K562 (cell line): ENCODE results near the gene UBE2V1. TPM values are rescaled to one million over a fixed set of nuclear protein-coding genes. Genes with fewer than 3 reads are reported as not detected.

Experiments used
- ATF4 ChIP-seq: fragments of 450-650 bp; formaldehyde crosslinking; IDR thresholded peaks from 2 replicates; pipeline ENCODE4 v1.4.0; 2022; ENCODE audit warnings: mild to moderate bottlenecking, moderate library complexity
- ATF7 ChIP-seq: fragments of 450-650 bp; IDR thresholded peaks from 2 replicates; pipeline ENCODE4 v1.7.1; 2014; ENCODE audit warnings: mild to moderate bottlenecking, moderate library complexity
- EGR1 ChIP-seq: fragments of 450-650 bp; conservative IDR thresholded peaks from 2 replicates; pipeline ENCODE4 v1.6.1; 2017; ENCODE audit warnings: mild to moderate bottlenecking
- ETS1 ChIP-seq: conservative IDR thresholded peaks from 2 replicates; pipeline ENCODE4 v1.6.1; 2011; ENCODE audit warnings: low read depth, mild to moderate bottlenecking, low read length; ENCODE audit not compliant: control insufficient read depth
- HMG20A ChIP-seq: fragments of 450-650 bp; formaldehyde crosslinking; conservative IDR thresholded peaks from 2 replicates; pipeline ENCODE4 v1.4.0; 2020; ENCODE audit warnings: mild to moderate bottlenecking, mixed read lengths
- NR2F6 ChIP-seq: fragments of 450-650 bp; formaldehyde crosslinking; IDR thresholded peaks from 2 replicates; pipeline ENCODE4 v1.4.0; 2020; ENCODE audit warnings: mild to moderate bottlenecking
- TRIM28 ChIP-seq: fragments of 450-650 bp; IDR thresholded peaks from 2 replicates; pipeline ENCODE4 v1.6.1; 2017
- ZNF274 ChIP-seq: IDR thresholded peaks from 2 replicates; pipeline ENCODE4 v1.6.1; 2011; ENCODE audit warnings: low read depth, mild to moderate bottlenecking, low read length, moderate library complexity, borderline replicate concordance
- ZNF444 ChIP-seq: fragments of 250-450 bp; sonication (Bioruptor Pico); IDR thresholded peaks from 2 replicates; pipeline ENCODE4 v1.4.0; 2020; ENCODE audit warnings: mild to moderate bottlenecking, moderate library complexity
- ZNF707 ChIP-seq: fragments of 250-450 bp; sonication (Bioruptor Pico); conservative IDR thresholded peaks from 2 replicates; pipeline ENCODE4 v1.8.0; 2022; ENCODE audit warnings: inconsistent platforms, mild to moderate bottlenecking, moderate library complexity
- ZNF717 ChIP-seq: fragments of 250-450 bp; sonication (Bioruptor Pico); IDR thresholded peaks from 2 replicates; pipeline ENCODE4 v1.5.0; 2021
- polyA plus RNA-seq, 8 experiments: library from polyadenylated mRNA; depleted of rRNA in 4 of 8; stranded (reverse) in 5 of 8; unstranded in 3 of 8; fragments of >200 nt; fragmentation: Nextera tagmentation in 2 of 8; fragmentation: Illumina TruSeq in 1 of 8; extraction: Ambion mirVana in 2 of 8; extraction: Trizol in 1 of 8; gene quantifications; 2 replicates each; pipeline versions ENCODE4 v1.2.1 to v1.2.3, GENCODE V29; 2011 to 2014; ENCODE audit warnings: inconsistent platforms in 1 of 8, missing spikeins in 1 of 8
- total RNA-seq, 7 experiments: library from RNA; depleted of rRNA in 6 of 7; stranded (reverse); fragments of >200 nt in 6 of 7; fragmentation: Illumina TruSeq in 2 of 7; extraction: Trizol in 2 of 7; gene quantifications; 2 replicates each; pipeline versions ENCODE4 v1.2.1 to v1.2.3, GENCODE V29; 2011 to 2021; ENCODE audit warnings: low replicate concordance in 1 of 7
- TF ChIP-seq, protein P1 (sequence below): fragments of 450-650 bp; IDR thresholded peaks from 2 replicates; pipeline ENCODE4 v1.6.1; 2017; ENCODE audit warnings: antibody characterized with exemption
- TF ChIP-seq, protein P2 (sequence below): fragments of 250-450 bp; sonication (Bioruptor Pico); IDR thresholded peaks from 2 replicates; pipeline ENCODE4 v1.9.0; 2021; ENCODE audit warnings: mild to moderate bottlenecking, inconsistent platforms
- TF ChIP-seq, protein P3 (sequence below), 2 experiments: fragments of 150-350 bp in 1 of 2; IDR thresholded peaks; 2 replicates each; pipeline ENCODE4 v1.6.1; 2012 to 2016; ENCODE audit warnings: low read depth in 2 of 2, low read length in 2 of 2, mild to moderate bottlenecking in 1 of 2, moderate library complexity in 1 of 2
- TF ChIP-seq, protein P4 (sequence below): fragments of 250-450 bp; sonication (Bioruptor Pico); IDR thresholded peaks from 2 replicates; pipeline ENCODE4 v1.4.0; 2020; ENCODE audit warnings: mild to moderate bottlenecking

Gene UBE2V1
- total and polyA plus RNA-seq, 9 of the 15 experiments (the other 6 are each of a cell fraction or from before 2014, with no cell fraction given): 93.0 to 357 (median 119) TPM

GRCh38 chr20:50052550-50053361, 60.2 kb downstream of the UBE2V1 start (continued):
- no peak for TF ChIP-seq ATF4 (CRISPR knock-in tag)
- TF ChIP-seq ATF7: peak; percentile 94
- TF ChIP-seq, protein P1, sequence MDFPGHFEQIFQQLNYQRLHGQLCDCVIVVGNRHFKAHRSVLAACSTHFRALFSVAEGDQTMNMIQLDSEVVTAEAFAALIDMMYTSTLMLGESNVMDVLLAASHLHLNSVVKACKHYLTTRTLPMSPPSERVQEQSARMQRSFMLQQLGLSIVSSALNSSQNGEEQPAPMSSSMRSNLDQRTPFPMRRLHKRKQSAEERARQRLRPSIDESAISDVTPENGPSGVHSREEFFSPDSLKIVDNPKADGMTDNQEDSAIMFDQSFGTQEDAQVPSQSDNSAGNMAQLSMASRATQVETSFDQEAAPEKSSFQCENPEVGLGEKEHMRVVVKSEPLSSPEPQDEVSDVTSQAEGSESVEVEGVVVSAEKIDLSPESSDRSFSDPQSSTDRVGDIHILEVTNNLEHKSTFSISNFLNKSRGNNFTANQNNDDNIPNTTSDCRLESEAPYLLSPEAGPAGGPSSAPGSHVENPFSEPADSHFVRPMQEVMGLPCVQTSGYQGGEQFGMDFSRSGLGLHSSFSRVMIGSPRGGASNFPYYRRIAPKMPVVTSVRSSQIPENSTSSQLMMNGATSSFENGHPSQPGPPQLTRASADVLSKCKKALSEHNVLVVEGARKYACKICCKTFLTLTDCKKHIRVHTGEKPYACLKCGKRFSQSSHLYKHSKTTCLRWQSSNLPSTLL: no peak
- TF ChIP-seq EGR1: peak; percentile 49; the same call in 1 of the 2 replicates
- no peak for TF ChIP-seq ZNF274
- TF ChIP-seq NR2F6 (CRISPR knock-in tag): no peak
- TF ChIP-seq ETS1: no peak
- no peak for TF ChIP-seq HMG20A (CRISPR knock-in tag)
- TF ChIP-seq TRIM28: no peak
- TF ChIP-seq, protein P2, sequence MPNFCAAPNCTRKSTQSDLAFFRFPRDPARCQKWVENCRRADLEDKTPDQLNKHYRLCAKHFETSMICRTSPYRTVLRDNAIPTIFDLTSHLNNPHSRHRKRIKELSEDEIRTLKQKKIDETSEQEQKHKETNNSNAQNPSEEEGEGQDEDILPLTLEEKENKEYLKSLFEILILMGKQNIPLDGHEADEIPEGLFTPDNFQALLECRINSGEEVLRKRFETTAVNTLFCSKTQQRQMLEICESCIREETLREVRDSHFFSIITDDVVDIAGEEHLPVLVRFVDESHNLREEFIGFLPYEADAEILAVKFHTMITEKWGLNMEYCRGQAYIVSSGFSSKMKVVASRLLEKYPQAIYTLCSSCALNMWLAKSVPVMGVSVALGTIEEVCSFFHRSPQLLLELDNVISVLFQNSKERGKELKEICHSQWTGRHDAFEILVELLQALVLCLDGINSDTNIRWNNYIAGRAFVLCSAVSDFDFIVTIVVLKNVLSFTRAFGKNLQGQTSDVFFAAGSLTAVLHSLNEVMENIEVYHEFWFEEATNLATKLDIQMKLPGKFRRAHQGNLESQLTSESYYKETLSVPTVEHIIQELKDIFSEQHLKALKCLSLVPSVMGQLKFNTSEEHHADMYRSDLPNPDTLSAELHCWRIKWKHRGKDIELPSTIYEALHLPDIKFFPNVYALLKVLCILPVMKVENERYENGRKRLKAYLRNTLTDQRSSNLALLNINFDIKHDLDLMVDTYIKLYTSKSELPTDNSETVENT: no peak
- no peak for TF ChIP-seq ZNF717
- TF ChIP-seq ZNF707 (CRISPR knock-in tag): no peak
- TF ChIP-seq, protein P3, sequence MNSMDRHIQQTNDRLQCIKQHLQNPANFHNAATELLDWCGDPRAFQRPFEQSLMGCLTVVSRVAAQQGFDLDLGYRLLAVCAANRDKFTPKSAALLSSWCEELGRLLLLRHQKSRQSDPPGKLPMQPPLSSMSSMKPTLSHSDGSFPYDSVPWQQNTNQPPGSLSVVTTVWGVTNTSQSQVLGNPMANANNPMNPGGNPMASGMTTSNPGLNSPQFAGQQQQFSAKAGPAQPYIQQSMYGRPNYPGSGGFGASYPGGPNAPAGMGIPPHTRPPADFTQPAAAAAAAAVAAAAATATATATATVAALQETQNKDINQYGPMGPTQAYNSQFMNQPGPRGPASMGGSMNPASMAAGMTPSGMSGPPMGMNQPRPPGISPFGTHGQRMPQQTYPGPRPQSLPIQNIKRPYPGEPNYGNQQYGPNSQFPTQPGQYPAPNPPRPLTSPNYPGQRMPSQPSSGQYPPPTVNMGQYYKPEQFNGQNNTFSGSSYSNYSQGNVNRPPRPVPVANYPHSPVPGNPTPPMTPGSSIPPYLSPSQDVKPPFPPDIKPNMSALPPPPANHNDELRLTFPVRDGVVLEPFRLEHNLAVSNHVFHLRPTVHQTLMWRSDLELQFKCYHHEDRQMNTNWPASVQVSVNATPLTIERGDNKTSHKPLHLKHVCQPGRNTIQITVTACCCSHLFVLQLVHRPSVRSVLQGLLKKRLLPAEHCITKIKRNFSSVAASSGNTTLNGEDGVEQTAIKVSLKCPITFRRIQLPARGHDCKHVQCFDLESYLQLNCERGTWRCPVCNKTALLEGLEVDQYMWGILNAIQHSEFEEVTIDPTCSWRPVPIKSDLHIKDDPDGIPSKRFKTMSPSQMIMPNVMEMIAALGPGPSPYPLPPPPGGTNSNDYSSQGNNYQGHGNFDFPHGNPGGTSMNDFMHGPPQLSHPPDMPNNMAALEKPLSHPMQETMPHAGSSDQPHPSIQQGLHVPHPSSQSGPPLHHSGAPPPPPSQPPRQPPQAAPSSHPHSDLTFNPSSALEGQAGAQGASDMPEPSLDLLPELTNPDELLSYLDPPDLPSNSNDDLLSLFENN (IDR thresholded peaks at IDR 0.05; ENCODE audit: low read depth in 2 of 2, low read length in 2 of 2): no peak
- no peak for TF ChIP-seq ZNF444 (CRISPR knock-in tag)
- TF ChIP-seq, protein P4, sequence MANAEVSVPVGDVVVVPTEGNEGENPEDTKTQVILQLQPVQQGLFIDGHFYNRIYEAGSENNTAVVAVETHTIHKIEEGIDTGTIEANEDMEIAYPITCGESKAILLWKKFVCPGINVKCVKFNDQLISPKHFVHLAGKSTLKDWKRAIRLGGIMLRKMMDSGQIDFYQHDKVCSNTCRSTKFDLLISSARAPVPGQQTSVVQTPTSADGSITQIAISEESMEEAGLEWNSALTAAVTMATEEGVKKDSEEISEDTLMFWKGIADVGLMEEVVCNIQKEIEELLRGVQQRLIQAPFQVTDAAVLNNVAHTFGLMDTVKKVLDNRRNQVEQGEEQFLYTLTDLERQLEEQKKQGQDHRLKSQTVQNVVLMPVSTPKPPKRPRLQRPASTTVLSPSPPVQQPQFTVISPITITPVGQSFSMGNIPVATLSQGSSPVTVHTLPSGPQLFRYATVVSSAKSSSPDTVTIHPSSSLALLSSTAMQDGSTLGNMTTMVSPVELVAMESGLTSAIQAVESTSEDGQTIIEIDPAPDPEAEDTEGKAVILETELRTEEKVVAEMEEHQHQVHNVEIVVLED (CRISPR knock-in tag): no peak
